ENCODE measurements around the gene RBM4B. TPM values are rescaled to one million over a fixed set of nuclear protein-coding genes. Genes with fewer than 3 reads are reported as not detected.

The RBM4B gene
- total RNA-seq, 1 experiment from 2014 or later: 14.1 TPM

DNA sequence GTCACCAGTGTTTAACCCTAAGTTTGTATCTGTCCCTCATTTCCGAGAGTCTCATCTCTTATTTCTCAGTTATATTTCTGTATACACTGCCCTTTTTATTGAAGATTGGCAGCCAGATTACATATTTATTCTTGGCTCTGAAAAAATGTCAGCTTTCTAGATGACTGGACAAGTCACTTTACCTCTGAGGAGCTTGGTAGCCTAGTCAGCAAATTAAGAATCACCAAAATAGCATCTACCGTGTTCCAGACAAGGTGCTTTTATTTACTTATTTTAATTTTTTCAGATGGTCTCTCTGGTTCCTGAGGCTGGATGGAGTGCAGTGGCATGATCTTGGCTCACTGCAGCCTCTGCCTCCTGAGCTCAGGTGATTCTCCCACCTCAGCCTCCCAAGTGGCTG, 44.7 kb downstream of the RBM4B start:
- H3K4me1 Mint-ChIP-seq: peaks cover 15% of the 10 kb centered on the region
- CTCF ChIA-PET: no interaction called here
- DNase-seq (ENCODE audit: low spot score) (no peak), ATAC-seq (no peak)
- no peak overlapping the region for H3K27ac Mint-ChIP-seq
- H3K27me3 Mint-ChIP-seq (ENCODE audit: low read depth): no peaks in the 10 kb centered on the region
- POLR2A ChIA-PET: no interaction called here
- H3K4me3 Mint-ChIP-seq: no peak overlapping the region
- TF ChIP-seq, protein P1, sequence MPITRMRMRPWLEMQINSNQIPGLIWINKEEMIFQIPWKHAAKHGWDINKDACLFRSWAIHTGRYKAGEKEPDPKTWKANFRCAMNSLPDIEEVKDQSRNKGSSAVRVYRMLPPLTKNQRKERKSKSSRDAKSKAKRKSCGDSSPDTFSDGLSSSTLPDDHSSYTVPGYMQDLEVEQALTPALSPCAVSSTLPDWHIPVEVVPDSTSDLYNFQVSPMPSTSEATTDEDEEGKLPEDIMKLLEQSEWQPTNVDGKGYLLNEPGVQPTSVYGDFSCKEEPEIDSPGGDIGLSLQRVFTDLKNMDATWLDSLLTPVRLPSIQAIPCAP (CRISPR knock-in tag; IDR thresholded peaks at IDR 0.05): no peak
- TF ChIP-seq TP53 (CRISPR knock-in tag; IDR thresholded peaks at IDR 0.05) (no peak), NR1H2 (CRISPR knock-in tag; IDR thresholded peaks at IDR 0.05) (no peak), ESRRA (CRISPR knock-in tag; IDR thresholded peaks at IDR 0.05; ENCODE audit: borderline replicate concordance) (no peak), NR2C2 (CRISPR knock-in tag; IDR thresholded peaks at IDR 0.05) (no peak), GRHL2 (CRISPR knock-in tag; IDR thresholded peaks at IDR 0.05; ENCODE audit: insufficient replicate concordance, severe bottlenecking) (no peak), PRRX2 (CRISPR knock-in tag; IDR thresholded peaks at IDR 0.05) (no peak)
- TF ChIP-seq, protein P2, sequence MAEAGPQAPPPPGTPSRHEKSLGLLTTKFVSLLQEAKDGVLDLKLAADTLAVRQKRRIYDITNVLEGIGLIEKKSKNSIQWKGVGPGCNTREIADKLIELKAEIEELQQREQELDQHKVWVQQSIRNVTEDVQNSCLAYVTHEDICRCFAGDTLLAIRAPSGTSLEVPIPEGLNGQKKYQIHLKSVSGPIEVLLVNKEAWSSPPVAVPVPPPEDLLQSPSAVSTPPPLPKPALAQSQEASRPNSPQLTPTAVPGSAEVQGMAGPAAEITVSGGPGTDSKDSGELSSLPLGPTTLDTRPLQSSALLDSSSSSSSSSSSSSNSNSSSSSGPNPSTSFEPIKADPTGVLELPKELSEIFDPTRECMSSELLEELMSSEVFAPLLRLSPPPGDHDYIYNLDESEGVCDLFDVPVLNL (CRISPR knock-in tag; IDR thresholded peaks at IDR 0.05; ENCODE audit: borderline replicate concordance, low read depth): no peak
- TF ChIP-seq, protein P3, sequence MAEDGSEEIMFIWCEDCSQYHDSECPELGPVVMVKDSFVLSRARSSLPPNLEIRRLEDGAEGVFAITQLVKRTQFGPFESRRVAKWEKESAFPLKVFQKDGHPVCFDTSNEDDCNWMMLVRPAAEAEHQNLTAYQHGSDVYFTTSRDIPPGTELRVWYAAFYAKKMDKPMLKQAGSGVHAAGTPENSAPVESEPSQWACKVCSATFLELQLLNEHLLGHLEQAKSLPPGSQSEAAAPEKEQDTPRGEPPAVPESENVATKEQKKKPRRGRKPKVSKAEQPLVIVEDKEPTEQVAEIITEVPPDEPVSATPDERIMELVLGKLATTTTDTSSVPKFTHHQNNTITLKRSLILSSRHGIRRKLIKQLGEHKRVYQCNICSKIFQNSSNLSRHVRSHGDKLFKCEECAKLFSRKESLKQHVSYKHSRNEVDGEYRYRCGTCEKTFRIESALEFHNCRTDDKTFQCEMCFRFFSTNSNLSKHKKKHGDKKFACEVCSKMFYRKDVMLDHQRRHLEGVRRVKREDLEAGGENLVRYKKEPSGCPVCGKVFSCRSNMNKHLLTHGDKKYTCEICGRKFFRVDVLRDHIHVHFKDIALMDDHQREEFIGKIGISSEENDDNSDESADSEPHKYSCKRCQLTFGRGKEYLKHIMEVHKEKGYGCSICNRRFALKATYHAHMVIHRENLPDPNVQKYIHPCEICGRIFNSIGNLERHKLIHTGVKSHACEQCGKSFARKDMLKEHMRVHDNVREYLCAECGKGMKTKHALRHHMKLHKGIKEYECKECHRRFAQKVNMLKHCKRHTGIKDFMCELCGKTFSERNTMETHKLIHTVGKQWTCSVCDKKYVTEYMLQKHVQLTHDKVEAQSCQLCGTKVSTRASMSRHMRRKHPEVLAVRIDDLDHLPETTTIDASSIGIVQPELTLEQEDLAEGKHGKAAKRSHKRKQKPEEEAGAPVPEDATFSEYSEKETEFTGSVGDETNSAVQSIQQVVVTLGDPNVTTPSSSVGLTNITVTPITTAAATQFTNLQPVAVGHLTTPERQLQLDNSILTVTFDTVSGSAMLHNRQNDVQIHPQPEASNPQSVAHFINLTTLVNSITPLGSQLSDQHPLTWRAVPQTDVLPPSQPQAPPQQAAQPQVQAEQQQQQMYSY (CRISPR knock-in tag; IDR thresholded peaks at IDR 0.05): no peak
- TF ChIP-seq, protein P4, sequence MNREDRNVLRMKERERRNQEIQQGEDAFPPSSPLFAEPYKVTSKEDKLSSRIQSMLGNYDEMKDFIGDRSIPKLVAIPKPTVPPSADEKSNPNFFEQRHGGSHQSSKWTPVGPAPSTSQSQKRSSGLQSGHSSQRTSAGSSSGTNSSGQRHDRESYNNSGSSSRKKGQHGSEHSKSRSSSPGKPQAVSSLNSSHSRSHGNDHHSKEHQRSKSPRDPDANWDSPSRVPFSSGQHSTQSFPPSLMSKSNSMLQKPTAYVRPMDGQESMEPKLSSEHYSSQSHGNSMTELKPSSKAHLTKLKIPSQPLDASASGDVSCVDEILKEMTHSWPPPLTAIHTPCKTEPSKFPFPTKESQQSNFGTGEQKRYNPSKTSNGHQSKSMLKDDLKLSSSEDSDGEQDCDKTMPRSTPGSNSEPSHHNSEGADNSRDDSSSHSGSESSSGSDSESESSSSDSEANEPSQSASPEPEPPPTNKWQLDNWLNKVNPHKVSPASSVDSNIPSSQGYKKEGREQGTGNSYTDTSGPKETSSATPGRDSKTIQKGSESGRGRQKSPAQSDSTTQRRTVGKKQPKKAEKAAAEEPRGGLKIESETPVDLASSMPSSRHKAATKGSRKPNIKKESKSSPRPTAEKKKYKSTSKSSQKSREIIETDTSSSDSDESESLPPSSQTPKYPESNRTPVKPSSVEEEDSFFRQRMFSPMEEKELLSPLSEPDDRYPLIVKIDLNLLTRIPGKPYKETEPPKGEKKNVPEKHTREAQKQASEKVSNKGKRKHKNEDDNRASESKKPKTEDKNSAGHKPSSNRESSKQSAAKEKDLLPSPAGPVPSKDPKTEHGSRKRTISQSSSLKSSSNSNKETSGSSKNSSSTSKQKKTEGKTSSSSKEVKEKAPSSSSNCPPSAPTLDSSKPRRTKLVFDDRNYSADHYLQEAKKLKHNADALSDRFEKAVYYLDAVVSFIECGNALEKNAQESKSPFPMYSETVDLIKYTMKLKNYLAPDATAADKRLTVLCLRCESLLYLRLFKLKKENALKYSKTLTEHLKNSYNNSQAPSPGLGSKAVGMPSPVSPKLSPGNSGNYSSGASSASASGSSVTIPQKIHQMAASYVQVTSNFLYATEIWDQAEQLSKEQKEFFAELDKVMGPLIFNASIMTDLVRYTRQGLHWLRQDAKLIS (CRISPR knock-in tag; IDR thresholded peaks at IDR 0.05; ENCODE audit: borderline replicate concordance): no peak
- TF ChIP-seq, protein P5, sequence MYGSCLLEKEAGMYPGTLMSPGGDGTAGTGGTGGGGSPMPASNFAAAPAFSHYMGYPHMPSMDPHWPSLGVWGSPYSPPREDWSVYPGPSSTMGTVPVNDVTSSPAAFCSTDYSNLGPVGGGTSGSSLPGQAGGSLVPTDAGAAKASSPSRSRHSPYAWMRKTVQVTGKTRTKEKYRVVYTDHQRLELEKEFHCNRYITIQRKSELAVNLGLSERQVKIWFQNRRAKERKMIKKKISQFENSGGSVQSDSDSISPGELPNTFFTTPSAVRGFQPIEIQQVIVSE (CRISPR knock-in tag; IDR thresholded peaks at IDR 0.05; ENCODE audit: borderline replicate concordance): no peak
- TF ChIP-seq, protein P6, sequence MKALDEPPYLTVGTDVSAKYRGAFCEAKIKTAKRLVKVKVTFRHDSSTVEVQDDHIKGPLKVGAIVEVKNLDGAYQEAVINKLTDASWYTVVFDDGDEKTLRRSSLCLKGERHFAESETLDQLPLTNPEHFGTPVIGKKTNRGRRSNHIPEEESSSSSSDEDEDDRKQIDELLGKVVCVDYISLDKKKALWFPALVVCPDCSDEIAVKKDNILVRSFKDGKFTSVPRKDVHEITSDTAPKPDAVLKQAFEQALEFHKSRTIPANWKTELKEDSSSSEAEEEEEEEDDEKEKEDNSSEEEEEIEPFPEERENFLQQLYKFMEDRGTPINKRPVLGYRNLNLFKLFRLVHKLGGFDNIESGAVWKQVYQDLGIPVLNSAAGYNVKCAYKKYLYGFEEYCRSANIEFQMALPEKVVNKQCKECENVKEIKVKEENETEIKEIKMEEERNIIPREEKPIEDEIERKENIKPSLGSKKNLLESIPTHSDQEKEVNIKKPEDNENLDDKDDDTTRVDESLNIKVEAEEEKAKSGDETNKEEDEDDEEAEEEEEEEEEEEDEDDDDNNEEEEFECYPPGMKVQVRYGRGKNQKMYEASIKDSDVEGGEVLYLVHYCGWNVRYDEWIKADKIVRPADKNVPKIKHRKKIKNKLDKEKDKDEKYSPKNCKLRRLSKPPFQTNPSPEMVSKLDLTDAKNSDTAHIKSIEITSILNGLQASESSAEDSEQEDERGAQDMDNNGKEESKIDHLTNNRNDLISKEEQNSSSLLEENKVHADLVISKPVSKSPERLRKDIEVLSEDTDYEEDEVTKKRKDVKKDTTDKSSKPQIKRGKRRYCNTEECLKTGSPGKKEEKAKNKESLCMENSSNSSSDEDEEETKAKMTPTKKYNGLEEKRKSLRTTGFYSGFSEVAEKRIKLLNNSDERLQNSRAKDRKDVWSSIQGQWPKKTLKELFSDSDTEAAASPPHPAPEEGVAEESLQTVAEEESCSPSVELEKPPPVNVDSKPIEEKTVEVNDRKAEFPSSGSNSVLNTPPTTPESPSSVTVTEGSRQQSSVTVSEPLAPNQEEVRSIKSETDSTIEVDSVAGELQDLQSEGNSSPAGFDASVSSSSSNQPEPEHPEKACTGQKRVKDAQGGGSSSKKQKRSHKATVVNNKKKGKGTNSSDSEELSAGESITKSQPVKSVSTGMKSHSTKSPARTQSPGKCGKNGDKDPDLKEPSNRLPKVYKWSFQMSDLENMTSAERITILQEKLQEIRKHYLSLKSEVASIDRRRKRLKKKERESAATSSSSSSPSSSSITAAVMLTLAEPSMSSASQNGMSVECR (CRISPR knock-in tag; IDR thresholded peaks at IDR 0.05; ENCODE audit: borderline replicate concordance): no peak
- no peaks in the 10 kb centered on the region for H3K9me3 Mint-ChIP-seq
- H3K36me3 Mint-ChIP-seq: peaks cover 49% of the 10 kb centered on the region

All from WTC11 (cell line).